ENCODE results near the gene UQCC3.
"Not testable (repeated sequence)": the region's sequence is repeated elsewhere in the genome, so short reads cannot be mapped to it uniquely, and the experiment has no call there.

The UQCC3 gene

GRCh38 chr11:62703921-62704320 is 32.4 kb downstream of the UQCC3 start:
- DNase-seq (ENCODE audit: low read depth): not testable (repeated sequence)

GRCh38 chr11:62705413-62705812 is 33.9 kb downstream of the UQCC3 start:
- no peak for DNase-seq (ENCODE audit: low read depth)

- DNase-seq (ENCODE audit: low read depth): peak; percentile 94
Measured at GRCh38 chr11:62705880-62706849, 34.7 kb downstream of the UQCC3 start.

GRCh38 chr11:62706850-62707247 is 35.4 kb downstream of the UQCC3 start:
- no peak for DNase-seq (ENCODE audit: low read depth)

- DNase-seq (ENCODE audit: low read depth): no peak
Measured at GRCh38 chr11:62707277-62707861, 35.9 kb downstream of the UQCC3 start, which contains the start of the genes BSCL2 and GNG3. BSCL2 (minus strand) TSS chr11:62707424; CDS start chr11:62707195, 229 bp downstream. GNG3 (plus strand) TSS chr11:62707676; CDS start chr11:62708296, 620 bp downstream.

- no peak for DNase-seq (ENCODE audit: low read depth)
Measured at GRCh38 chr11:62708392-62708791, 36.9 kb downstream of the UQCC3 start.

- no peak for DNase-seq (ENCODE audit: low read depth)
Measured at GRCh38 chr11:62708793-62709192, 37.3 kb downstream of the UQCC3 start.

- DNase-seq (ENCODE audit: low read depth): peak; percentile 70
Measured at GRCh38 chr11:62709247-62710000, 38.0 kb downstream of the UQCC3 start.

GRCh38 chr11:62710001-62710345 is 38.5 kb downstream of the UQCC3 start:
- no peak for DNase-seq (ENCODE audit: low read depth)

- no peak for DNase-seq (ENCODE audit: low read depth)
Measured at GRCh38 chr11:62712276-62712812, 40.9 kb downstream of the UQCC3 start.

GRCh38 chr11:62712861-62713260 is 41.4 kb downstream of the UQCC3 start:
- DNase-seq (ENCODE audit: low read depth): no peak

GRCh38 chr11:62713343-62713742 is 41.9 kb downstream of the UQCC3 start:
- DNase-seq (ENCODE audit: low read depth): no peak

- DNase-seq (ENCODE audit: low read depth): no peak
Measured at GRCh38 chr11:62715150-62716130, 44.0 kb downstream of the UQCC3 start.

- no peak for DNase-seq (ENCODE audit: low read depth)
Measured at GRCh38 chr11:62716206-62716605, 44.7 kb downstream of the UQCC3 start.

- DNase-seq (ENCODE audit: low read depth): no peak
Measured at GRCh38 chr11:62716816-62717215, 45.3 kb downstream of the UQCC3 start.

GRCh38 chr11:62719302-62719978 is 48.0 kb downstream of the UQCC3 start:
- no peak for DNase-seq (ENCODE audit: low read depth)

- no peak for DNase-seq (ENCODE audit: low read depth)
Measured at GRCh38 chr11:62721994-62722393, 50.5 kb downstream of the UQCC3 start.

Data from stimulated activated CD8-positive, alpha-beta memory T cell treated with anti-CD3 and anti-CD28 coated beads, Interleukin-15, amount 100 ng/mL, for 24 hours (primary cell).